ENCODE measurements around the gene AQP10.

GRCh38 chr1:154371436-154371835 is 50.5 kb downstream of the AQP10 start:
- TF ChIP-seq CTCF (IDR thresholded peaks at IDR 0.05): no peak
- TF ChIP-seq POLR2A (IDR thresholded peaks at IDR 0.05): no peak
